Tibial nerve (tissue), 3 donors: ENCODE results near the gene NRN1L.

Experiments used
- CTCF ChIP-seq, 5 experiments: fragments of 200-600 bp in 3 of 5; fragments of 450-650 bp in 2 of 5; sonication (generic) in 3 of 5; IDR thresholded peaks; one replicate each; pipeline ENCODE4 v1.5.1; 2016 to 2019; ENCODE audit warnings: antibody characterized with exemption in 5 of 5, mild to moderate bottlenecking in 3 of 5, moderate library complexity in 2 of 5
- POLR2A ChIP-seq, 2 donors: fragments of 450-650 bp; IDR thresholded peaks; one replicate each; pipeline ENCODE4 v1.6.1; 2017; ENCODE audit warnings: antibody characterized with exemption in 2 of 2, mild to moderate bottlenecking in 2 of 2, moderate library complexity in 2 of 2

- TF ChIP-seq CTCF (IDR thresholded peaks at IDR 0.05) (no peak), POLR2A (IDR thresholded peaks at IDR 0.05) (no peak)
Observed at GRCh38 chr16:67847064-67847861, 37.4 kb upstream of the NRN1L start, which contains the start of gene CENPT.
